Tibial nerve (tissue), 3 donors: Measurements from ENCODE around the gene AMIGO2.

Experiments
- CTCF ChIP-seq, 5 experiments: fragments of 200-600 bp in 3 of 5; fragments of 450-650 bp in 2 of 5; sonication (generic) in 3 of 5; IDR thresholded peaks; one replicate each; pipeline ENCODE4 v1.5.1; 2016 to 2019; ENCODE audit warnings: antibody characterized with exemption in 5 of 5, mild to moderate bottlenecking in 3 of 5, moderate library complexity in 2 of 5
- POLR2A ChIP-seq, 2 donors: fragments of 450-650 bp; IDR thresholded peaks; one replicate each; pipeline ENCODE4 v1.6.1; 2017; ENCODE audit warnings: antibody characterized with exemption in 2 of 2, mild to moderate bottlenecking in 2 of 2, moderate library complexity in 2 of 2

DNA sequence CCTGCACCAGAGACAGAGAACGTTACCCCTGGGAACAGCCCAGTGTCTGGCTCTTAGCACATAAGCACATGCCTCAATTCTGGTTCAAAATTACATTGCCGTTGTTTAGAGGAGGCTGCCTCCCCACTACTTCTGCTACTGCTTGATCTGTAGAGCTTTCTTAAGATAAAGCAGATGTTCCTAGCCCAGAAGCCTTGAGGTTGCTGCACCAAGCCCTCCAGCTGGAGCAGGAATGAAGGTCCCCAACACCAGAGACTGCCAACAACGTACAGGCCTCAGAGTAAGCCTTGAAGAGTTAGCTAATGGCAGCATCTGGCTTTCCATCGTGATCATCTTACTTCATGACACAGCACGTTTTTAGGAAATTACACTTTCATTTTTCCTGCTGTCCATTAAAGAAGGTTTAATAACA is 34.7 kb upstream of the AMIGO2 start:
- TF ChIP-seq CTCF (IDR thresholded peaks at IDR 0.05) (no peak), POLR2A (IDR thresholded peaks at IDR 0.05) (no peak)
